CD4-positive, alpha-beta T cell (primary cell): ENCODE data around the gene IGFALS. TPM values are rescaled to one million over a fixed set of nuclear protein-coding genes. Genes with fewer than 3 reads are reported as not detected.

Experiments used
- ATAC-seq: fragments of 200-7000 bp; cut with Tn5 transposase; one replicate; pipeline ENCODE4 v1.10.0; 2022; ENCODE audit warnings: mild to moderate bottlenecking; ENCODE audit not compliant: poor library complexity
- CTCF ChIA-PET: fragments of 350-600 bp; sonication (Branson Sonifier 250); formaldehyde crosslinking; loops from one replicate; lab custom pipeline; 2021; ENCODE audit warnings: antibody characterized with exemption, inconsistent platforms; lab: Charles Lee
- POLR2A ChIA-PET: fragments of 350-600 bp; sonication (Branson Sonifier 250); formaldehyde crosslinking; loops from one replicate; lab custom pipeline; 2021; ENCODE audit warnings: antibody characterized with exemption, inconsistent platforms; lab: Charles Lee
- DNase-seq, 14 experiments: peaks; one replicate each; pipeline ENCODE4 v3.0.0-alpha.2; 2013 to 2020; ENCODE audit warnings: mixed read lengths in 2 of 14
- H3K27ac ChIP-seq, 2 donors: one replicate each; pipeline versions ENCODE4 v1.5.1 to v1.7.0; 2013; ENCODE audit warnings: low read length in 2 of 2, low read depth in 1 of 2, mild to moderate bottlenecking in 1 of 2
- H3K27me3 ChIP-seq, 2 experiments: 1 replicate in 1 of 2; 2 replicates in 1 of 2; pipeline versions ENCODE4 v1.6.1 to v1.7.0; 2013; ENCODE audit warnings: low read length in 2 of 2, control low read depth in 1 of 2, mild to moderate bottlenecking in 1 of 2, moderate library complexity in 1 of 2; ENCODE audit not compliant: insufficient read depth in 2 of 2, control insufficient read depth in 1 of 2
- H3K36me3 ChIP-seq: one replicate; pipeline ENCODE4 v1.6.1; 2013; ENCODE audit warnings: low read length, control low read depth; ENCODE audit not compliant: insufficient read depth
- H3K4me1 ChIP-seq: one replicate; pipeline ENCODE4 v1.6.1; 2013; ENCODE audit warnings: low read length, control low read depth; ENCODE audit not compliant: insufficient read depth
- H3K4me3 ChIP-seq: one replicate; pipeline ENCODE4 v1.5.1; 2013; ENCODE audit warnings: mild to moderate bottlenecking, low read length, moderate library complexity
- H3K9me3 ChIP-seq, 2 experiments: 1 replicate in 1 of 2; 2 replicates in 1 of 2; pipeline versions ENCODE4 v1.6.1 to v1.7.0; 2013; ENCODE audit warnings: low read length in 2 of 2, mild to moderate bottlenecking in 2 of 2, control low read depth in 1 of 2, moderate library complexity in 1 of 2; ENCODE audit not compliant: control insufficient read depth in 1 of 2, insufficient read depth in 1 of 2
- H3K27ac Mint-ChIP-seq: one replicate; pipeline ENCODE4 v1.8.0; 2020; ENCODE audit warnings: mixed read lengths
- H3K27me3 Mint-ChIP-seq: one replicate; pipeline ENCODE4 v1.8.0; 2021; ENCODE audit warnings: mixed read lengths
- H3K36me3 Mint-ChIP-seq: one replicate; pipeline ENCODE4 v1.8.0; 2021; ENCODE audit warnings: low read depth, mixed read lengths
- H3K4me1 Mint-ChIP-seq: one replicate; pipeline ENCODE4 v1.8.0; 2021; ENCODE audit warnings: low read depth, mixed read lengths
- H3K4me3 Mint-ChIP-seq: one replicate; pipeline ENCODE4 v1.8.0; 2020; ENCODE audit warnings: mild to moderate bottlenecking, mixed read lengths
- H3K9me3 Mint-ChIP-seq: one replicate; pipeline ENCODE4 v1.8.0; 2020; ENCODE audit warnings: mixed read lengths
- CTCF ChIP-seq: fragments of 200-600 bp; IDR thresholded peaks from one replicate; pipeline ENCODE4 v1.8.0; 2022; ENCODE audit warnings: antibody characterized with exemption, mild to moderate bottlenecking
- intact Hi-C, 2 experiments: fragments of 100-400 bp; cut with DNase I in 1 of 2; cut with micrococcal nuclease in 1 of 2; formaldehyde crosslinking; loops; one replicate each; pipeline versions ENCODE4 v1.15.1 to v1.9.0; 2023 to 2025; cut with DNase I, micrococcal nuclease
- total RNA-seq, 174 experiments: library from RNA in 2 of 174; stranded (reverse) in 2 of 174; gene quantifications; one replicate each; pipeline ENCODE4 v1.2.3 and lab custom pipeline; 2021 to 2026

IGFALS gene
- total RNA-seq, 2 experiments from 2014 or later = 0.67 to 0.80 TPM

GRCh38 chr16:1770328-1771187 lies 22.9 kb downstream of the IGFALS start:
- Histone ChIP-seq H3K9me3 (no peaks in the 10 kb centered on the region), H3K27me3 (no peaks in the 10 kb centered on the region), H3K4me3 (peak overlapping the region; percentile 89), H3K27ac (peak overlapping the region; percentile 29 to 35), H3K36me3 (peaks cover 29% of the 10 kb centered on the region), H3K4me1 (peaks cover 42% of the 10 kb centered on the region)
- peak; percentile 10 for ATAC-seq
- Mint-ChIP-seq H3K4me1 (peaks cover 16% of the 10 kb centered on the region), H3K4me3 (peak overlapping the region; percentile 80), H3K36me3 (peaks cover 30% of the 10 kb centered on the region), H3K9me3 (no peaks in the 10 kb centered on the region), H3K27ac (peak overlapping the region; percentile 62), H3K27me3 (no peaks in the 10 kb centered on the region)
- intact Hi-C loops = loop anchor here (5.0 to 10.0 kb wide), 6 partner anchors 57 to 418 kb away; partner anchors contain the start of genes FAHD1 (in 1 of the 2), GNPTG (in 1 of the 2), HAGH (in 1 of the 2) and JPT2 (in 1 of the 2)
- peak in 12 of 14 experiments; percentile 20 to 82 (median 43) for DNase-seq
- ChIA-PET CTCF (interaction anchor here (4.0 kb wide), 1 partner anchor 12 kb away, joined by 21 read pairs; the partner anchor contains the start of genes NUBP2 and SPSB3), POLR2A (interaction anchor here (0.7 to 7.9 kb wide), 8 partner anchors 11 to 1075 kb away, joined by 3 to 163 read pairs (median 4); partner anchors contain the start of genes FAHD1, HAGH, JPT2 and MAPK8IP3)
- no peak for TF ChIP-seq CTCF

GRCh38 chr16:1769402-1770300 lies 23.9 kb downstream of the IGFALS start:
- Mint-ChIP-seq H3K27ac (peak overlapping the region; percentile 62), H3K4me1 (peaks cover 16% of the 10 kb centered on the region), H3K27me3 (no peaks in the 10 kb centered on the region), H3K36me3 (peaks cover 35% of the 10 kb centered on the region), H3K4me3 (peak overlapping the region; percentile 80), H3K9me3 (no peaks in the 10 kb centered on the region)
- no peaks in the 10 kb centered on the region for H3K9me3 ChIP-seq
- no peak for TF ChIP-seq CTCF
- ChIA-PET CTCF (no interaction called here), POLR2A (interaction anchor here (1.0 to 7.9 kb wide), 4 partner anchors 12 to 92 kb away, joined by 4 to 163 read pairs (median 12); partner anchors contain the start of genes FAHD1, HAGH, JPT2 and MAPK8IP3)
- no peak overlapping the region for H3K4me3 ChIP-seq
- peaks cover 34% of the 10 kb centered on the region for H3K4me1 ChIP-seq
- ATAC-seq = no peak
- no peak for DNase-seq
- intact Hi-C loops = loop anchor here (5.0 to 10.0 kb wide), 7 partner anchors 58 to 417 kb away; partner anchors contain the start of genes FAHD1 (in 1 of the 2), GNPTG (in 1 of the 2), HAGH (in 1 of the 2) and JPT2 (in 1 of the 2)
- H3K36me3 ChIP-seq = peaks cover 38% of the 10 kb centered on the region
- H3K27ac ChIP-seq = no peak overlapping the region
- H3K27me3 ChIP-seq = no peaks in the 10 kb centered on the region
